ENCODE measurements around the gene OR52A1. TPM values are rescaled to one million over a fixed set of nuclear protein-coding genes. Genes with fewer than 3 reads are reported as not detected.

The OR52A1 gene
- not detected in 2 replicates for total RNA-seq

GRCh38 chr11:5154657-5155056 lies at the start of gene OR52A1:
TSS of gene OR52A1 (minus strand) at chr11:5154757. CDS start at chr11:5152369, 2,388 bp downstream.

GRCh38 chr11:5200582-5200981 lies 46.0 kb upstream of the OR52A1 start, which contains the start of gene OR51V1:
TSS of gene OR51V1 (minus strand) at chr11:5200682. CDS start at chr11:5200682, 0 bp downstream.

GRCh38 chr11:5137996-5138395 lies 16.6 kb downstream of the OR52A1 start, which contains the start of gene OR52A5:
TSS of gene OR52A5 (minus strand) at chr11:5138356. CDS start at chr11:5132642, 5,714 bp downstream.

Other genes starting within 250 kb of the OR52A1 start
- not detected in 2 replicates for gene OR51G2, start 235.4 kb downstream of the OR52A1 start, total RNA-seq
- gene OR51G1, start 230.4 kb downstream of the OR52A1 start, total RNA-seq: not detected in 2 replicates
- gene OR51A4, start 207.2 kb downstream of the OR52A1 start, total RNA-seq: not detected in 2 replicates
- not detected in 2 replicates for gene OR51A2, start 199.0 kb downstream of the OR52A1 start, total RNA-seq
- gene OR51L1, start 159.9 kb downstream of the OR52A1 start, total RNA-seq: not detected in 2 replicates
- gene OR52J3, start 108.2 kb downstream of the OR52A1 start, total RNA-seq: not detected in 2 replicates
- not detected in 2 replicates for gene OR52E2, start 95.1 kb downstream of the OR52A1 start, total RNA-seq
- not detected in 2 replicates for gene OR52E1, start 85.2 kb downstream of the OR52A1 start, total RNA-seq
- gene OR52A5, start 16.4 kb downstream of the OR52A1 start, total RNA-seq: not detected in 2 replicates
- not detected in 2 replicates for gene OR51V1, start 45.9 kb upstream of the OR52A1 start, total RNA-seq
- gene HBB, start 72.3 kb upstream of the OR52A1 start, total RNA-seq: not detected in 2 replicates
- not detected in 2 replicates for gene HBD, start 79.7 kb upstream of the OR52A1 start, total RNA-seq
- gene HBG1, start 95.1 kb upstream of the OR52A1 start, total RNA-seq: not detected in 2 replicates
- not detected in 2 replicates for gene HBG2, start 100.0 kb upstream of the OR52A1 start, total RNA-seq
- gene HBE1, start 115.2 kb upstream of the OR52A1 start, total RNA-seq: not detected in 2 replicates
- not detected in 2 replicates for gene OR51B4, start 147.2 kb upstream of the OR52A1 start, total RNA-seq
- not detected in 2 replicates for gene OR51B2, start 169.5 kb upstream of the OR52A1 start, total RNA-seq
- not detected in 2 replicates for gene OR51B5, start 188.8 kb upstream of the OR52A1 start, total RNA-seq
- gene OR51B6, start 196.8 kb upstream of the OR52A1 start, total RNA-seq: not detected in 2 replicates
- not detected in 2 replicates for gene OR51M1, start 229.1 kb upstream of the OR52A1 start, total RNA-seq

All from cardiac ventricle fibroblast (primary cell).